Measurements from ENCODE around the gene AGBL2. TPM values are rescaled to one million over a fixed set of nuclear protein-coding genes. Genes with fewer than 3 reads are reported as not detected.
"Not testable (repeated sequence)": the region's sequence is repeated elsewhere in the genome, so short reads cannot be mapped to it uniquely, and the experiment has no call there.

The AGBL2 gene
- total RNA-seq, 2 experiments from 2014 or later = 2.9 to 5.5 TPM

DNA sequence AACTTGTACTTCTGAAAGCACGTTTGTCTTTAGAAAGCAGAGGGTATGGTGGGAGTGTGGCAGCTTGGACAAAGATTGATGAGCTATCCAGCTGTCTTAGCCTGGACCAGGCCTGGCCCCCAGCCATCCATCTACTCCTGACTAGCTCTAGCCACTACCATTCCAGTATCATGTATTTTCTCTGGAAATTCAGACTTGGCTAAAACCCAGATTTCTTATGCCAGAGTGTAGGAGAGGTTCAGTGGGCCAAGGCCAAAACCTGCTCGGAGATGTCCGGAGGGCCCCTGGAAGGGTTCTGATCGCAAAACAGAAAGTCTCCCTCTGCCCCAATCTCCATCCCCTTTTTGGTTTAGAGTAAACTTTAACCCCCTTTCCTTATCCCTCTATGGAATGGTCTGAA lies 48.0 kb downstream of the AGBL2 start:
- Mint-ChIP-seq H3K36me3 (no peaks in the 10 kb centered on the region), H3K4me3 (no peak overlapping the region), H3K9me3 (no peaks in the 10 kb centered on the region), H3K4me1 (peaks cover 15% of the 10 kb centered on the region), H3K27me3 (no peaks in the 10 kb centered on the region), H3K27ac (no peak overlapping the region)
- no peak for DNase-seq

DNA sequence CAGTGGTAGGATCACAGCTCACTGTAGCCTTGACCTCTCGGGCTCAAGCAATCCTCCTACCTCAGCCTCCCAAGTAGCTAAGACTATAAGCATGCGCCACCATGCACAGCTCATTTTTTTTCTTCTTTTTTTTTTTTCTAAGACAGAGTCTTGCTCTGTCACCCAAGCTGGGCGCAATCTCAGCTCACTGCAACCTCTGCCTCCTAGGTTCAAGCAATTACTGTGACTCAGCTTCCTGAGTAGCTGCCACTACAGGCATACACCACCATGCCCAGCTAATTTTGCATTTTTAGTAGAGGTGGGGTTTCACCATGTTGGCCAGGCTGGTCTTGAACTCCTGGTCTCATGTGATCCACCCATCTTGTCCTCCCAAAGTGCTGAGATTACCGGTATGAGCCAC lies 50.2 kb downstream of the AGBL2 start:
- H3K9me3 Mint-ChIP-seq, H3K27me3 Mint-ChIP-seq, H3K36me3 Mint-ChIP-seq, H3K27ac Mint-ChIP-seq, H3K4me3 Mint-ChIP-seq, DNase-seq: not testable (repeated sequence)
- H3K4me1 Mint-ChIP-seq = peaks cover 15% of the 10 kb centered on the region

DNA sequence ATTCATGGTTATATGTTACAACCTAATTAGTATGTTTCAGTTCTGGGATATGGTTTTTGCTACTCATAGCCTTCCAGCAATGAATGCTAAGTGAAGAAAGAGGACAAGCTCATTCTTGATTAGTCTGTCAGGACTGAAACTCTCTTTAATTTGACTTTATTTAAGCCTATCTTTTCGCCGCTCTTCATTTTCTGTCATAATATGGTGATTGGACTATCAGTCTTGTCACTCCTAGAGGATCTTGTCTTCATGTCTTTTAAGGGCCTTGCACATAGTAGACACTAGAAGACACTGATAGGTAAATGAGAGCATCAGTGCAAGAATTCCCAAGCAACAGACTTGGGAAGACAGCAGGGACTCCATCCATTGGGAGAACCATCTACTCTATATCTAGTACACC lies 53.9 kb downstream of the AGBL2 start:
- H3K27ac Mint-ChIP-seq = no peak overlapping the region
- no peaks in the 10 kb centered on the region for H3K27me3 Mint-ChIP-seq
- H3K4me1 Mint-ChIP-seq = peaks cover 13% of the 10 kb centered on the region
- no peak overlapping the region for H3K4me3 Mint-ChIP-seq
- no peaks in the 10 kb centered on the region for H3K9me3 Mint-ChIP-seq
- H3K36me3 Mint-ChIP-seq = no peaks in the 10 kb centered on the region
- no peak for DNase-seq

DNA sequence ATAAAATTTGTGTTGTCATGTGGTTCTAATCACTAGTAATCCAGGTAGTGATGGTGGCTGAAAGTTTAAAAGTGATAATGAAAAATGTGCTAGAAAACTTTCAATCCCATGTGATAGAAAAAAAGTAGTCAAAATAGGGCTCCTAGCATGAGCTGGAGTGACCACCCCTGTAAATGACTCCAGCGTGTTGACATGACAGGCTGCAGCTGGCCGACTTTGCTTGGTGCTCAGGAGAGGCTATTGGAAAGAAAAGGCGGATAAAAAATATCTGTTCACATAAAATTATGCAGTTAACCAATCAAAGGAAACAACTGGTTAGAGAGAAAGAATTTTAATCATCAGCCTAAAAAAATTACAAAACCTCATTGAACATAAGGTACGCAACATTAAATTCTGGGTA lies 55.9 kb downstream of the AGBL2 start:
- Mint-ChIP-seq H3K36me3 (no peaks in the 10 kb centered on the region), H3K9me3 (no peaks in the 10 kb centered on the region), H3K27me3 (no peaks in the 10 kb centered on the region), H3K4me1 (peaks cover 11% of the 10 kb centered on the region), H3K27ac (no peak overlapping the region), H3K4me3 (no peak overlapping the region)
- no peak for DNase-seq

DNA sequence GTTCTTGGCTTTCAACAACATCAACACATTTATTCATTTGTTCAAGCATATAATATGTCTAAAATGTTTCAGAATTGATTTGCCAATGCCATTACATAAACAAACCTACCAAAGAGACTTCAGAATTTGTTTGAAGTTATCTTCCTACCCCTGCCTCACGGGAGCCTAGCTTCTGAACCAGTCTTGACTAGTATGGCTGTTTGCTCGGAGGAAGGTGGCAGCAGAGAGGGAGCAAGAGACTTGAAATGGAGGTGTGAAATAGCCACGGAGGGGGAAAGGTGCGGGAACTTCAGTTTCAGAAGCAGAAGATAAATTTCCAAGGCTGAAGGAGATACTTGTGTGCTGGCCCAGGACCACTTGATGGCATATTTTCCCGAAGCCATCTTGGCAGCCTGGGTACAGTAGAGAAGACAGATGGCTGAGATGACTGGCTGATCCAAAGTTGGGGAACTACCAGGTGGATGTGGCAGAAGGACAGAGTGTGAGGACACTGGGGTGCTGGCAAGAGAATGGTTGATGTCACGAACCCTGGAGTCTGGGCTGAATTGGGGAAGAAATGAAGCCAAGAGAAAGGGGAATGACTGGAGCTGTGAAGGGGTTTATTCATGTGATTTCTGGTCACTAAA lies 58.8 kb downstream of the AGBL2 start:
- Mint-ChIP-seq H3K4me3 (no peak overlapping the region), H3K27ac (no peak overlapping the region), H3K27me3 (no peaks in the 10 kb centered on the region), H3K9me3 (peaks cover 11% of the 10 kb centered on the region), H3K36me3 (no peaks in the 10 kb centered on the region), H3K4me1 (no peaks in the 10 kb centered on the region)
- DNase-seq = no peak

DNA sequence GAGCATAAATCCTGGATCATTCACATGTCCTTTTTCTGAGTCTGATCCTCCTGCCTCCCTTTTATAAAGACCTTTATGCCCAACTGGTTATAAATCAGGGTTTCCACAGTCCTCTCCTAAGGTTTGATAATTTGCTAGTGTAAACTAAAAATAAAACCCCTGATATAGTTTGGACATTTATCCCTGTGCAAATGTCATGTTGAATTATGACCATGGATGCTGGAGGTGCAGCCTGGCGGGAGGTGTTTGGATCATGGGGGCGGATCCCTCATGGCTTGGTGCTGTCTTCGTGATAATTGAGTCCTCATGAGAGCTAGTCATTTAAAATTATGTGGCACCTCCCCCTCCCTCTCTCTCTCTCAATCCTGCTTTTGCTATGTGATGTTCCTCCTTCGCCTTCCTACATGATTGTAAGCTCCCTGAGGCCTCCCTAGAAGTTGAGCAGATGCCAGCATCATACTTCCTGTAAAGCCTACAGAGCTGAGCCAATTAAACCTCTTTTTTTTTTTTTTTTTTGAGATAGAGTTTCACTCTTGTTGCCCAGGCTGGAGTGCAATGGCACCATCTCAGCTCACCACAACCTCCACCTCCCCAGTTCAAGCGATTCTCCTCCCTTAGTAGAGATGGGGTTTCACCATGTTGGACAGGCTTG lies 63.2 kb downstream of the AGBL2 start:
- H3K27ac Mint-ChIP-seq = no peak overlapping the region

DNA sequence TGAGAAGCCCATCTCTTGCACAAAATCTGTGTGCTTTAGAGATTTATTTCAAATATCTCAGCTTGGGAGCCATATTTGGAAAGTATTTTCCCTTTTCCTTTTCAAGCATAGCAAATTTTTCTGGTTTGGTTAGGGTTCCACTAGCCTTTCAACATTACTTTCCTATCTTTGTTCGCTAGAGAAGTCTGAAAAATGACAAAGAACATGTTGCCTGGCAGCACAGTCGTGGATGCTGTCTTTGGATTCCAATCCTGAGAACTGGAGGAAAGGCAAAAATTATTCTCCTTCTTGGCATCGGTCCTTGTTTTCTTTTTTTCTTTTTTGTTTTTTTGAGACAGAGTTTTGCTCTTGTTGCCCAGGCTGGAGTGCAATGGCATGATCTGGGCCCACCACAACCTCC lies 65.9 kb downstream of the AGBL2 start:
- no peaks in the 10 kb centered on the region for H3K4me1 Mint-ChIP-seq
- H3K36me3 Mint-ChIP-seq = no peaks in the 10 kb centered on the region
- H3K4me3 Mint-ChIP-seq = no peak overlapping the region
- H3K27ac Mint-ChIP-seq = no peak overlapping the region
- H3K27me3 Mint-ChIP-seq = no peaks in the 10 kb centered on the region
- no peak for DNase-seq
- peaks cover 11% of the 10 kb centered on the region for H3K9me3 Mint-ChIP-seq

More for the DNA sequence above, 63.2 kb downstream of the AGBL2 start:
- H3K36me3 Mint-ChIP-seq = no peaks in the 10 kb centered on the region
- no peaks in the 10 kb centered on the region for H3K27me3 Mint-ChIP-seq
- no peak overlapping the region for H3K4me3 Mint-ChIP-seq
- no peak for DNase-seq
- H3K4me1 Mint-ChIP-seq = no peaks in the 10 kb centered on the region
- peaks cover 11% of the 10 kb centered on the region for H3K9me3 Mint-ChIP-seq

DNA sequence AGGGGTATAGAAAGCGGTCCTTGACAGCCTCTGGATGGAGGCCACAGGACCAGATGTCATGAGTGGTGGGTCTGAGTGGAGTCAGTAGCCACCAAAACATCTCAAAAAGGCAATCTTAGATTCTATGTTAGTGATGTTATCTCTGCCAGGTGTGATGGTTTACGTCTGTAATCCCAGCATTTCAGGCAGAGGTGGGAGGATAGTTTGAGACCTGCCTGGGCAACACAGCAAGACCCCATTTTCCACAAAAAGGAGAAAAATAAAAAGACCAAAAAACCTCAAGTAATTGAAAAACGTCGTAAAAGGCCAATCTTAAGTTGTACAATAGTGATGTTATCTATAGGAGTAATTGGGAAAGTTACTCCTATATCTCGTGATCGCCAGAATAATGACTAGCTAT lies 69.2 kb downstream of the AGBL2 start:
- Mint-ChIP-seq H3K4me1 (peaks cover 5% of the 10 kb centered on the region), H3K27ac (no peak overlapping the region), H3K27me3 (no peaks in the 10 kb centered on the region), H3K9me3 (no peaks in the 10 kb centered on the region), H3K36me3 (peaks cover 4% of the 10 kb centered on the region), H3K4me3 (no peak overlapping the region)
- DNase-seq = no peak

DNA sequence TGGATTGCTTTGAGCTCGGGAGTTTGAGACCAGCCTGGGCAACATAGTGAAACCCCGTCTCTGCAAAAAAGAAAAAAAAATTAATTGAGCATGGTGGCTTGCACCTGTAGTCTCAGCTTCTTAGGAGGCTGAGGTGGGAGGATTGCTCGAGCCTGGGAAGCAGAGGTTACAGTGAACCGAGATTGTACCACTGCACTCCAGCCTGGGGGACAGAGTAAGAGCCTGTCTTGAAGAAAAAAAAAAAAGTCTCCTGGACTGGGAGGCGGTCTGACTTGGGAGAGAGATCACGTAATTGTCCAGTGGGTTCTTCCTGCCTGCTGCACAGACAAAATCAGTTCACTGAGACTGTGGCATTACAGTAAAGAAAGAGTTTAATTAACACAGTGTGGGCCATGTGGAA lies 69.7 kb downstream of the AGBL2 start:
- DNase-seq = no peak
- Mint-ChIP-seq H3K4me3 (no peak overlapping the region), H3K4me1 (peaks cover 10% of the 10 kb centered on the region), H3K27me3 (no peaks in the 10 kb centered on the region), H3K36me3 (peaks cover 6% of the 10 kb centered on the region), H3K9me3 (no peaks in the 10 kb centered on the region), H3K27ac (no peak overlapping the region)

DNA sequence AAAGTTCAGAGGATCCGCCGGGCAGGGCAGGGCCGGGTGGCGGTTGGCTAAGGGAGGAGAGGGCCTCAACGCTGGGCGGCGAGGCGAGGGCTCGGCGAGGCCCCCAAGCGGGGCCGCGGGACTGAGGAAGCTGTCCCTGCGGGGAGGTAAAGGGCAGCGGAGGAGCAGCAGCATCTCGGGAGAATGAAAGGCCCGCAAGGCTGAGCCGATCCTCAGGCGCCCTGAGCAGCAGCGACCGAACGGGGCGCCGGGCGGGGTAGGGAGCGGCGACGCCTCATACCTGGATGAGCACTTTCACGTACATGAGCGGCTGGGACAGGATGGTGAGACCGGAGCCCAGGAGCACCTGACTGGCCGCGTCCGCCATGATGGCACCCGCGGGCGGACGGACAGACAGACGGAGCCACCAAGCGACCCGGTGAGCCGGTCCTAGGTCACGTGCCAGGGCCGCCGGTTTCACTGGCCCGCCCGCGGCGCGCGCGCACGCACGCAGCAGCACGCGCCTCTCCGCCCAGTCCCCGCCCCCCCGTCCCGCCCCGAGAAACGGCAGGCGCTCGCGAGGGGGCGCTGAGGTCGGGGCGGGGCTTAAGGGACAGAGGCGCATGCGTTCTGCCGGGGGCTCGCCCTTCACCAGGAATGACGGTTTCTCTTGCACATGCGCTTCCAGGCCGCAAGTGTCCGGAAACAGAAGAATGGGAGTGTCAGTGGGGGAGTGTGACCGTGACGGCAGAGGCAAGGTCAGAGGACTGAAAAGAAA lies 72.9 kb downstream of the AGBL2 start, which contains the start of gene MTCH2:
MTCH2 (minus strand) TSS at position 461 of the 757 bp plus-strand sequence; CDS start at position 367, 94 bp downstream.
- H3K9me3 Mint-ChIP-seq = no peaks in the 10 kb centered on the region
- DNase-seq = peak; percentile 96
- H3K4me1 Mint-ChIP-seq = peaks cover 15% of the 10 kb centered on the region
- no peaks in the 10 kb centered on the region for H3K27me3 Mint-ChIP-seq
- peak within 1 kb of the TSS; percentile 93 for H3K27ac Mint-ChIP-seq
- H3K4me3 Mint-ChIP-seq = peak within 1 kb of the TSS; percentile 91
- peaks cover 13% of the 10 kb centered on the region for H3K36me3 Mint-ChIP-seq

DNA sequence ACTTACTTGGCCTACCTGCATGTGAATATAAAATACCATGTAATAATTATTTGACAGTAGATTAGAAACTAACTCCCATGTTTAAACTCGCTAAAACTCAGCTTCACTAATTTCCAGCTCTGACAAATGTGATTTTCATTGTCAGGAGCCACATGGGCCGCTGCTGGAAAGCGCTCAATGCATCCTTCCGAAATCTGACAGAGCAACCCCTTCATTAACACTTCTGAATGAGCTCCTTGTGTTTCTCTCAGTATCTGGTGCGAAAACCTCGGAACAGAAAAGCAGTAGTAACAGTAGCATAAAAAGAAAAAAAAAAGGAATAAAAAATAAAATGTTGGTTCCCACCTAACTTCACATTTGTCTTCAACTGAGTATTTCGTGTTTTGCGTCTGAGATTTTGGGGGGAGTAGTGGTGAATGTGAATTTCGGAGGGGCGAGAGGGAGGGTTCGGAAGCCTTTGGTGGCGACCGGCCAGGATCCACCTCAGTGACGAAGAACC lies 73.5 kb downstream of the AGBL2 start:
- H3K4me3 Mint-ChIP-seq = peak overlapping the region; percentile 91
- DNase-seq = no peak
- H3K27ac Mint-ChIP-seq = peak overlapping the region; percentile 88
- no peaks in the 10 kb centered on the region for H3K9me3 Mint-ChIP-seq
- H3K36me3 Mint-ChIP-seq = peaks cover 13% of the 10 kb centered on the region
- no peaks in the 10 kb centered on the region for H3K27me3 Mint-ChIP-seq
- peaks cover 15% of the 10 kb centered on the region for H3K4me1 Mint-ChIP-seq

DNA sequence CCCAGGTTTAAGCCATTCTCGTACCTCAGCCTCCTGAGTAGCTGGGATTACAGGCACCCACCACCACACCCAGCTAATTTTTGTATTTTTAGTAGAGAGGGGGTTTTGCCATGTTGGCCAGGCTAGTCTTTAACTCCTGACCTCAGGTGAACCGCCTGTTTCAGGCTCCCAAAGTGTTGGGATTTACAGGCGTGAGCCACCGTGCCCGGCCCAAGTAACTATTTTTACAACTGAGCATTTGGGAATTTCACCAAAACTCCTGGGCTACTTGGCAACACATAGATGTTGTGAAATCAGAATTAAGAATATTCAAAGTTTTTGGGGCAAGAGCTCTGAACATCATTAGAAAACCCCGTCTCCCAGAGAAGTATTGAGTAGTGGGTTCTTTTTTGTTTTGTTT lies 74.7 kb downstream of the AGBL2 start:
- DNase-seq, H3K9me3 Mint-ChIP-seq, H3K27ac Mint-ChIP-seq, H3K27me3 Mint-ChIP-seq: not testable (repeated sequence)
- H3K36me3 Mint-ChIP-seq = peaks cover 15% of the 10 kb centered on the region
- peak overlapping the region; percentile 91 for H3K4me3 Mint-ChIP-seq
- H3K4me1 Mint-ChIP-seq = peaks cover 15% of the 10 kb centered on the region

DNA sequence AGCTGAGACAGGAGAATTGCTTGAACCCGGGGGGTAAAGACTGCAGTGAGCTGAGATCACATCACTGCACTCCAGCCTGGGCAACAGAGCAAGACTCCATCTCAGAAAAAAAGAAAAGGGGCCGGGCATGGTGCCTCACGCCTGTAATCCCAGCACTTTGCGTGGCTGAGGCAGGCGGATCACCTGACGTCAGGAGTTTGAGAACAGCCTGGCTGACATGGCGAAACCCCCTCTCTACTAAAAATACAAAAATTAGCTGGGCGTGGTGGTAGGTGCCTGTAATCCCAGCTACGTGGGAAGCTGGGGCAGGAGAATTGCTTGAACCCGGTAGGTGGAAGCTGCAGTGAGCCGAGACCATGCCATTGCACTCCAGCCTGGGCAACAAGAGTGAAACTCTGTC lies 78.8 kb downstream of the AGBL2 start:
- not testable (repeated sequence) for DNase-seq, H3K27ac Mint-ChIP-seq, H3K9me3 Mint-ChIP-seq, H3K4me3 Mint-ChIP-seq, H3K27me3 Mint-ChIP-seq
- H3K4me1 Mint-ChIP-seq = peaks cover 12% of the 10 kb centered on the region
- H3K36me3 Mint-ChIP-seq = peaks cover 34% of the 10 kb centered on the region

DNA sequence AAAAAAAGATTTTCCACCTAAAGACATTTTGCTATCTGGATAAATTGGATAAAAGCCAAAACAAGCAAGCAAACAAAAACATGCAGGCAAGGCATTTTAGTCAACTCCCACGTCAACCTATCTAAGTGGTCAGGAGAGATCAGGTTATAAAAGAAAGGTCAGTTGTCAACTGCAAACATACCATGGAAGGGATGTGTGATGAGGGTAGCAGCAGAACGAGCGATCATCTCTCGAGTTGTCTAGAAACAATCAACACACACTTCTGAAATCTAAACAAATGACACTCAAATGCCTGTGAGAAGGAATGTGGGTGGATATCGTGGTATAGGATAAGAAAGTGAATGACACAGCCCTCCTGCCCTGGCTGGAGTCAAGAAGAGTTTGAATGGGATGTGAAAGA lies 83.7 kb downstream of the AGBL2 start:
- H3K27me3 Mint-ChIP-seq = no peaks in the 10 kb centered on the region

DNA sequence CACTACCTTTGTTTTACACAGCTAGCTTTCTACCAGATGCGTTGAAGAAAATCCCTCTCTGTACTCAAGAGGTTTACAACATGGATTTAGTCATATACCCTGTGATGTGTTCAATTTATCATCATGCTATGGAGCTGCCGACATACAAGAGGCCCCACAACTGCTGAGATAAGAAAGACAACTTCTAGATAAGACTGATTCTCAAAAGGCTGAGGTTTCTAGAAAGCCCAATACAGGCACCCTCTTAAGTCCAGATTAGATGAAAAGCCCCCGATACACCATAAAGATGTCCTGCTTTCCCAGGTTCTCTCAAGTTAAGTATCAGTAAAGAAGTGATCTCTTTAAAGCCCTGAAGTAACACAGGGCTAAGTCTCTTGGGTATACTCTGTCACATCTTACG lies 87.1 kb downstream of the AGBL2 start:
- DNase-seq = no peak
- Mint-ChIP-seq H3K27ac (no peak overlapping the region), H3K27me3 (no peaks in the 10 kb centered on the region), H3K36me3 (peaks cover 31% of the 10 kb centered on the region), H3K4me1 (no peaks in the 10 kb centered on the region), H3K9me3 (no peaks in the 10 kb centered on the region), H3K4me3 (no peak overlapping the region)

More for the DNA sequence above, 83.7 kb downstream of the AGBL2 start:
- Mint-ChIP-seq H3K36me3 (peaks cover 39% of the 10 kb centered on the region), H3K27ac (no peak overlapping the region), H3K4me1 (no peaks in the 10 kb centered on the region), H3K9me3 (no peaks in the 10 kb centered on the region), H3K4me3 (no peak overlapping the region)
- no peak for DNase-seq

Data from activated naive CD8-positive, alpha-beta T cell treated with anti-CD3 and anti-CD28 coated beads for 36 hours (primary cell).